GM12878 (cell line): ENCODE measurements around the gene CCDC85A. TPM values are rescaled to one million over a fixed set of nuclear protein-coding genes. Genes with fewer than 3 reads are reported as not detected.

ENCODE experiments used
- ATAC-seq: fragments of 200-7000 bp; cut with Tn5 transposase; 3 replicates; pipeline ENCODE4 v1.9.1; 2020; ENCODE audit warnings: mild to moderate bottlenecking, moderate library complexity
- BruUV-seq: library from RNA; stranded (reverse); fragments of 400-500 nt; replicated peaks from 2 replicates; lab custom pipeline; 2021; lab: Mats Ljungman, UMichigan
- CTCF ChIA-PET: fragments of 300-600 bp; sonication (Branson Sonifier 250); formaldehyde crosslinking; extraction: SDS; loops from one replicate; lab custom pipeline; 2021; ENCODE audit warnings: inconsistent platforms; lab: Yijun Ruan, JAX
- POLR2A ChIA-PET: fragments of 350-600 bp; formaldehyde crosslinking; extraction: SDS; loops from one replicate; lab custom pipeline; 2021; ENCODE audit warnings: inconsistent platforms; lab: Charles Lee
- RAD21 ChIA-PET: fragments of 300-600 bp; sonication (Branson Sonifier 250); formaldehyde crosslinking; loops from one replicate; lab custom pipeline; 2023; ENCODE audit warnings: antibody characterized with exemption; ENCODE audit not compliant: unreplicated experiment; lab: Charles Lee
- SMC1A ChIA-PET: fragments of 300-600 bp; sonication (Branson Sonifier 250); formaldehyde crosslinking; loops from one replicate; lab custom pipeline; 2023; ENCODE audit not compliant: unreplicated experiment, uncharacterized antibody; lab: Charles Lee
- DNase-seq: peaks from one replicate; pipeline ENCODE4 v3.0.0-alpha.2; 2011; ENCODE audit warnings: low read depth, low spot score
- FAIRE-seq: peaks from 3 replicates; lab custom pipeline; 2011; peaks lifted over from hg19 to GRCh38; lab: Jason Lieb, UNC
- H2AFZ ChIP-seq: 2 replicates; pipeline ENCODE4 v1.6.0; 2011; ENCODE audit warnings: low read depth, low read length, control low read depth; ENCODE audit not compliant: control insufficient read depth
- H3K27ac ChIP-seq: 2 replicates; pipeline ENCODE4 v1.5.1; 2011; ENCODE audit warnings: control low read depth; ENCODE audit not compliant: control insufficient read depth, insufficient read depth
- H3K27me3 ChIP-seq, 2 experiments: replicated peaks in 1 of 2; 2 replicates each; pipeline versions ENCODE4 v1.6.0 to v1.6.1; 2011; ENCODE audit warnings: low read length in 1 of 2; ENCODE audit not compliant: control insufficient read depth in 2 of 2, insufficient read depth in 2 of 2
- H3K36me3 ChIP-seq, 2 experiments: 2 replicates each; pipeline ENCODE4 v1.5.1; 2011; ENCODE audit warnings: low read length in 1 of 2; ENCODE audit not compliant: control insufficient read depth in 2 of 2, insufficient read depth in 2 of 2
- H3K4me1 ChIP-seq: 2 replicates; pipeline ENCODE4 v1.6.1; 2011; ENCODE audit warnings: mild to moderate bottlenecking, low read length, moderate library complexity, mixed read lengths; ENCODE audit not compliant: control insufficient read depth, insufficient read depth
- H3K4me2 ChIP-seq: 2 replicates; pipeline ENCODE4 v1.6.0; 2011; ENCODE audit warnings: control low read depth; ENCODE audit not compliant: control insufficient read depth, insufficient read depth
- H3K4me3 ChIP-seq: fragments of 200-600 bp; sonication (generic); 2 replicates; pipeline ENCODE4 v1.5.1; 2016
- H3K79me2 ChIP-seq: 2 replicates; pipeline ENCODE4 v1.6.0; 2011; ENCODE audit warnings: low read length; ENCODE audit not compliant: control insufficient read depth, insufficient read depth
- H3K9ac ChIP-seq: 2 replicates; pipeline ENCODE4 v1.8.0; 2011; ENCODE audit warnings: low read length, control low read depth, mixed read lengths; ENCODE audit not compliant: control insufficient read depth, insufficient read depth
- H3K9me3 ChIP-seq: replicated peaks from 3 replicates; pipeline ENCODE4 v1.5.1; 2011; ENCODE audit warnings: mild to moderate bottlenecking, low read length; ENCODE audit not compliant: control insufficient read depth, insufficient read depth
- H4K20me1 ChIP-seq: 2 replicates; pipeline ENCODE4 v1.6.0; 2011; ENCODE audit not compliant: control insufficient read depth, insufficient read depth
- ATF3 ChIP-seq: IDR thresholded peaks from 2 replicates; pipeline ENCODE4 v1.6.1; 2011; ENCODE audit warnings: low read depth, mild to moderate bottlenecking, low read length, moderate library complexity, borderline replicate concordance; ENCODE audit errors: extremely low read depth
- ATF7 ChIP-seq: fragments of 450-650 bp; IDR thresholded peaks from 2 replicates; pipeline ENCODE4 v1.6.1; 2016; ENCODE audit warnings: low read depth, mild to moderate bottlenecking
- BRCA1 ChIP-seq: IDR thresholded peaks from 2 replicates; pipeline ENCODE4 v1.6.1; 2011; ENCODE audit warnings: low read depth, low read length, improper control_type of control experiment
- E4F1 ChIP-seq: fragments of 450-650 bp; IDR thresholded peaks from 2 replicates; pipeline ENCODE4 v1.6.1; 2018; ENCODE audit warnings: borderline replicate concordance, mild to moderate bottlenecking; ENCODE audit not compliant: partially characterized antibody
- MTA2 ChIP-seq: fragments of 450-650 bp; IDR thresholded peaks from 2 replicates; pipeline ENCODE4 v1.6.1; 2016; ENCODE audit warnings: low read depth, mild to moderate bottlenecking, moderate library complexity
- MYC ChIP-seq: IDR thresholded peaks from 2 replicates; pipeline ENCODE4 v1.6.1; 2011; ENCODE audit warnings: mild to moderate bottlenecking, low read length, moderate library complexity, inconsistent platforms; ENCODE audit not compliant: insufficient read depth, insufficient replicate concordance, insufficient read length, severe bottlenecking
- NR2C2 ChIP-seq: IDR thresholded peaks from 2 replicates; pipeline ENCODE4 v1.6.1; 2011; ENCODE audit warnings: borderline replicate concordance, low read depth; ENCODE audit not compliant: control insufficient read depth, insufficient read length
- PAX5 ChIP-seq: IDR thresholded peaks from 2 replicates; pipeline ENCODE4 v1.6.1; 2011; ENCODE audit warnings: low read depth, low read length, borderline replicate concordance
- POU2F2 ChIP-seq: IDR thresholded peaks from 3 replicates; pipeline ENCODE4 v1.6.1; 2011; ENCODE audit warnings: low read depth, mild to moderate bottlenecking, low read length, borderline replicate concordance
- RBBP5 ChIP-seq: fragments of 200-600 bp; sonication (generic); conservative IDR thresholded peaks from 2 replicates; pipeline ENCODE4 v1.6.1; 2016
- RFX5 ChIP-seq: IDR thresholded peaks from 2 replicates; pipeline ENCODE4 v1.6.1; 2011; ENCODE audit warnings: low read depth, low read length, improper control_type of control experiment
- SREBF2 ChIP-seq: IDR thresholded peaks from 2 replicates; pipeline ENCODE4 v1.6.1; 2012; ENCODE audit warnings: mild to moderate bottlenecking, low read length
- SUPT20H ChIP-seq: IDR thresholded peaks from 2 replicates; pipeline ENCODE4 v1.6.1; 2011; ENCODE audit warnings: low read depth, mild to moderate bottlenecking, low read length, moderate library complexity, borderline replicate concordance; ENCODE audit not compliant: control insufficient read depth
- TCF7 ChIP-seq: IDR thresholded peaks from 2 replicates; pipeline ENCODE4 v1.6.1; 2014; ENCODE audit warnings: antibody characterized with exemption, borderline replicate concordance
- WGBS: methylation state at CpG from one replicate; pipeline ENCODE4 v1.1.6; 2016; ENCODE audit warnings: low lambda C conversion rate; ENCODE audit not compliant: insufficient replicate concordance, insufficient coverage; ENCODE audit errors: missing lambda C conversion rate; 5-methylcytosine and 5-hydroxymethylcytosine counted together
- in situ Hi-C: fragments of 300-500 bp; cut with MboI; formaldehyde crosslinking; loops from 9 replicates; pipeline ENCODE4 v1.14.3; 2018; ENCODE audit warnings: mixed read lengths
- intact Hi-C: fragments of 100-400 bp; cut with micrococcal nuclease; formaldehyde crosslinking; loops from one replicate; pipeline ENCODE4 v1.14.2; 2022; ENCODE audit not compliant: unreplicated experiment
- polyA plus RNA-seq, 11 experiments: library from polyadenylated mRNA; depleted of rRNA in 4 of 11; unstranded in 6 of 11; stranded (reverse) in 5 of 11; fragments of >200 nt; fragmentation: Nextera tagmentation in 4 of 11; fragmentation: Illumina TruSeq in 1 of 11; extraction: Ambion mirVana in 4 of 11; extraction: Trizol in 1 of 11; gene quantifications; 1 replicate in 1 of 11; 2 replicates in 10 of 11; pipeline versions ENCODE4 v1.2.1 to v1.2.3, GENCODE V29; 2011 to 2016; ENCODE audit warnings: inconsistent platforms in 2 of 11, missing spikeins in 2 of 11, low read depth in 1 of 11
- total RNA-seq, 4 experiments: library from RNA; depleted of rRNA in 3 of 4; stranded (reverse); fragments of >200 nt in 3 of 4; fragmentation: Illumina TruSeq in 1 of 4; extraction: Trizol in 1 of 4; gene quantifications; 2 replicates each; pipeline versions ENCODE4 v1.2.1 to v1.2.3, GENCODE V29; 2013 to 2021
- TF ChIP-seq, protein P1 (sequence below): fragments of 450-650 bp; IDR thresholded peaks from 2 replicates; pipeline ENCODE4 v1.6.1; 2017; ENCODE audit warnings: mild to moderate bottlenecking, moderate library complexity

Gene CCDC85A
- total and polyA plus RNA-seq, 10 of the 15 experiments (the other 5 are each of a cell fraction or from before 2014, with no cell fraction given) = 0.02 to 0.57 (median 0.04) TPM; not detected in 7

DNA sequence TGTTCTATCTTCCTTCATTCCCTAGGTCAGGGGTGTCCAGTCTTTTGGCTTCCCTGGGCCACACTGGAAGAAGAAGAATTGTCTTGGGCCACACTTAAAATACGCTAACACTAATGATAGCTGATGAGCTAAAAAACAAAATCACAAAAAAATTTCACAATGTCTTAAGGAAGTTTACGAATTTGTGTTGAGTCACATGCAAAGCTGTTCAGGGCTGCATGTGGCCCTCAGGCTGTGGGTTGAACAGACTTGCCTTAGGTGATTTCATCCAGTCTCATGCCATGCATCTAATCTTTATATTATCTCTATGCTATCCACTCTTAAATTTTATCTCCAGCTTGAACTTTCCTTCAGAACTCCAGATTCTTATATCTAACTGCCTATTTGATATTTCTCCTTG lies 80.1 kb downstream of the CCDC85A start:
- no peaks in the 10 kb centered on the region for H3K9me3 ChIP-seq
- CTCF ChIA-PET = no interaction called here
- no peak for ATAC-seq
- no peak overlapping the region for H3K4me3 ChIP-seq
- intact Hi-C loops = no loop called here
- DNase-seq = no peak
- WGBS = 18% methylated on average over 2 of the region's 2 CpGs
- H3K4me2 ChIP-seq = no peak overlapping the region
- RAD21 ChIA-PET = no interaction called here
- no peaks in the 10 kb centered on the region for H3K27me3 ChIP-seq
- SMC1A ChIA-PET = interaction anchor here (0.6 kb wide), 1 partner anchor 226 kb away, joined by 3 read pairs; no protein-coding TSS in a partner anchor
- BruUV-seq = no TSS peak
- no peaks in the 10 kb centered on the region for H3K36me3 ChIP-seq
- POLR2A ChIA-PET = no interaction called here
- TF ChIP-seq MYC = no peak
- TF ChIP-seq SREBF2 = no peak
- TF ChIP-seq PAX5 = no peak
- no peak for TF ChIP-seq BRCA1
- TF ChIP-seq MTA2 = no peak
- no peak for TF ChIP-seq TCF7
- TF ChIP-seq, protein P1, sequence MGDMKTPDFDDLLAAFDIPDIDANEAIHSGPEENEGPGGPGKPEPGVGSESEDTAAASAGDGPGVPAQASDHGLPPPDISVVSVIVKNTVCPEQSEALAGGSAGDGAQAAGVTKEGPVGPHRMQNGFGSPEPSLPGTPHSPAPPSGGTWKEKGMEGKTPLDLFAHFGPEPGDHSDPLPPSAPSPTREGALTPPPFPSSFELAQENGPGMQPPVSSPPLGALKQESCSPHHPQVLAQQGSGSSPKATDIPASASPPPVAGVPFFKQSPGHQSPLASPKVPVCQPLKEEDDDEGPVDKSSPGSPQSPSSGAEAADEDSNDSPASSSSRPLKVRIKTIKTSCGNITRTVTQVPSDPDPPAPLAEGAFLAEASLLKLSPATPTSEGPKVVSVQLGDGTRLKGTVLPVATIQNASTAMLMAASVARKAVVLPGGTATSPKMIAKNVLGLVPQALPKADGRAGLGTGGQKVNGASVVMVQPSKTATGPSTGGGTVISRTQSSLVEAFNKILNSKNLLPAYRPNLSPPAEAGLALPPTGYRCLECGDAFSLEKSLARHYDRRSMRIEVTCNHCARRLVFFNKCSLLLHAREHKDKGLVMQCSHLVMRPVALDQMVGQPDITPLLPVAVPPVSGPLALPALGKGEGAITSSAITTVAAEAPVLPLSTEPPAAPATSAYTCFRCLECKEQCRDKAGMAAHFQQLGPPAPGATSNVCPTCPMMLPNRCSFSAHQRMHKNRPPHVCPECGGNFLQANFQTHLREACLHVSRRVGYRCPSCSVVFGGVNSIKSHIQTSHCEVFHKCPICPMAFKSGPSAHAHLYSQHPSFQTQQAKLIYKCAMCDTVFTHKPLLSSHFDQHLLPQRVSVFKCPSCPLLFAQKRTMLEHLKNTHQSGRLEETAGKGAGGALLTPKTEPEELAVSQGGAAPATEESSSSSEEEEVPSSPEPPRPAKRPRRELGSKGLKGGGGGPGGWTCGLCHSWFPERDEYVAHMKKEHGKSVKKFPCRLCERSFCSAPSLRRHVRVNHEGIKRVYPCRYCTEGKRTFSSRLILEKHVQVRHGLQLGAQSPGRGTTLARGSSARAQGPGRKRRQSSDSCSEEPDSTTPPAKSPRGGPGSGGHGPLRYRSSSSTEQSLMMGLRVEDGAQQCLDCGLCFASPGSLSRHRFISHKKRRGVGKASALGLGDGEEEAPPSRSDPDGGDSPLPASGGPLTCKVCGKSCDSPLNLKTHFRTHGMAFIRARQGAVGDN = no peak
- TF ChIP-seq ATF3 = no peak
- no peak for TF ChIP-seq RBBP5
- no peak for TF ChIP-seq SUPT20H
- no peak for TF ChIP-seq E4F1
- TF ChIP-seq POU2F2 = no peak
- no peak for TF ChIP-seq NR2C2
- TF ChIP-seq RFX5 = no peak
- no peak for TF ChIP-seq ATF7
- TF ChIP-seq, all 136 proteins: peak for 0
- FAIRE-seq = no peak
- Histone ChIP-seq H3K4me1 (no peaks in the 10 kb centered on the region), H3K9ac (no peak overlapping the region), H2AFZ (no peak overlapping the region), H3K79me2 (no peaks in the 10 kb centered on the region), H4K20me1 (no peaks in the 10 kb centered on the region), H3K27ac (no peak overlapping the region)
- in situ Hi-C loops = no loop called here
